AG09309 (cell line): ENCODE results near the gene NR2C2.

ENCODE experiments used
- DNase-seq: peaks from one replicate; pipeline ENCODE4 v3.0.0-alpha.2; 2010; ENCODE audit warnings: low read depth
- H3K4me3 ChIP-seq: 2 replicates; pipeline ENCODE4 v1.5.1; 2011; ENCODE audit warnings: mild to moderate bottlenecking, low read depth, low read length, moderate library complexity; ENCODE audit not compliant: control insufficient read depth
- CTCF ChIP-seq: IDR thresholded peaks from 2 replicates; pipeline ENCODE4 v1.5.1; 2011; ENCODE audit warnings: mild to moderate bottlenecking, low read depth, low read length, inconsistent platforms; ENCODE audit not compliant: insufficient read depth, control insufficient read depth; ENCODE audit errors: missing control alignments

The NR2C2 gene

GRCh38 chr3:15079091-15079490 lies 131.7 kb downstream of the NR2C2 start:
- H3K4me3 ChIP-seq = no peak overlapping the region
- no peak for DNase-seq
- TF ChIP-seq CTCF = no peak

DNA sequence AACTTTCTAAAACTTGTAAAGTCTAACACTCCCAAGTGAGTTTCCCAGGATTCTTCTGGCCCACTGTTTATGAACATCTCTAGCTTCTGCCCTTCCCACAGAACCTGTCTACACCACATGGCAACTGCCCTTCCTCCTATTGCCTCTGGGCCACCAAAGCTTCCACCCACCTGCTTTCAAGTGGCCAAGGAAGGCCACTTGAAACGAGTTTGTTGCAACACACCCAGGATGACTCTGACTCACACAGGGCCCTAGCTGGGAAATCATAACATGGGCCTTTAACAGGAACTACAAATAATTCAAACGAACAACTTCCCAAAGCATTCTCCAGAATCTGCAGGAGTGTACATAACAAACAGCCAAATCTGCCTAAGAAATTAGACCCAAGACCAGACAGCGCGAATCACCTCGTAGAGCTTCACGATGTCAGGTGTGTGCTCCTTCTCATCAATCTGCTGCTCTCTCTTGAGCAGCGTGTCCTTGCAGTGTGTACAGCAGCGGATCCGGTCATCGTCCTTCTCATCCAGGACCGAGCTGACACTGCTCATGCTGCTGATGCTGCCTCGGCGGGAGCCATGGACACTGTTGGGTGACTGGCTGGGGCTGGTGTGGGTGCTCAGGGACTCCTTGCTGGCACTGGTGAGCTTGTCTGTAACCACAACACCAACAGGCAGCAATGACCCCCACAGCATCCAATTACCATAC lies 134.7 kb downstream of the NR2C2 start:
- no peak overlapping the region for H3K4me3 ChIP-seq
- no peak for TF ChIP-seq CTCF
- no peak for DNase-seq

- DNase-seq = no peak
- no peak overlapping the region for H3K4me3 ChIP-seq
- no peak for TF ChIP-seq CTCF
Measured at GRCh38 chr3:15083252-15083651, 135.9 kb downstream of the NR2C2 start.

DNA sequence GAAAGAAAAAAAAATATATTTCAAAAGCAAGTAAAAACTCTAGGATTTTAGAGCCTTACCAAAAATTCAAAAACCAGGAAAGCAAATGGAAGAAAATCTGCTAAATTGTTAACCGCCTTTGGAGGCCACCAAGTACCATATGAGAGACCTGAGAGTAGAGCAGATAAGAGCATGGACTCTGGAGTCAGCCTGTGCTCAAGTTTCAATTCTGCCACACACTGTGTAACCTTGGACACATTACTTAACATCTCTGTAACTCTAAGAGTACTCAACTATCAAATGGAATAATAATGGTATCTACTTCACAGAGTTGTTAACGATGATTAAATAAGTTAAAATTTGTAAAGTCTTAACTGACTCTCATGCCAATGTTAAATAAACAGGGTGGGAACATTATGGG lies 138.9 kb downstream of the NR2C2 start:
- DNase-seq = no peak
- TF ChIP-seq CTCF = no peak
- H3K4me3 ChIP-seq = no peak overlapping the region

- H3K4me3 ChIP-seq = no peak overlapping the region
- TF ChIP-seq CTCF = no peak
- DNase-seq = no peak
Measured at GRCh38 chr3:15086699-15087098, 139.3 kb downstream of the NR2C2 start.

DNA sequence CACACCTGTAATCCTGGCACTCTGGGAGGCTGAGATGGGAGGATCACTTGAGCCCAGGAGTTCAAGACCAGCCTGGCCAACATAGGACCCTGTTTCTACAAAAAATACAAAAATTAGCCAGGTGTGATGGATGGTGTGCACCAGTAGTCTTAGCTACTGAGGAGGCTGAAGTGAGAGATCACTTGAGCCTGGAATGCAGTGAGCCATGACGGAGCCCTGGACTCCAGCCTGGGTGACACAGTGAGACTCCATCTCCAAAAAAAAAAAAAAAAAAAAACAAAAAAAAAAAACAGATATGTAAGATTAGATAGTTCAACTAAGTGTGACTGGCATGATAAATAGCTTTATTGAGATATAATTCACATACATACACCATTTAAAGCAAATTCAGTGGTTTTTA lies 141.8 kb downstream of the NR2C2 start:
- no peak for DNase-seq
- no peak overlapping the region for H3K4me3 ChIP-seq
- TF ChIP-seq CTCF = no peak
